HL-60 (cell line): ENCODE results near the gene MAP3K5.

ENCODE experiments used
- DNase-seq, 2 experiments: peaks; one replicate each; pipeline ENCODE4 v3.0.0-alpha.2; 2010 to 2020; ENCODE audit warnings: low read depth in 1 of 2, low spot score in 1 of 2
- H3K27ac ChIP-seq: fragments of 250-450 bp; sonication (Bioruptor Pico); replicated peaks from 2 replicates; pipeline ENCODE4 v1.5.1; 2020; ENCODE audit warnings: mild to moderate bottlenecking, moderate library complexity
- H3K27me3 ChIP-seq: fragments of 250-450 bp; sonication (Bioruptor Pico); 2 replicates; pipeline ENCODE4 v1.5.1; 2021; ENCODE audit warnings: mild to moderate bottlenecking, moderate library complexity; ENCODE audit not compliant: insufficient read depth, poor library complexity, severe bottlenecking
- H3K4me3 ChIP-seq: replicated peaks from 2 replicates; pipeline ENCODE4 v1.5.1; 2011; ENCODE audit warnings: mild to moderate bottlenecking, control low read depth, low read length; ENCODE audit not compliant: insufficient read depth
- GABPA ChIP-seq: IDR thresholded peaks from 2 replicates; pipeline ENCODE4 v1.6.1; 2012; ENCODE audit warnings: low read depth
- POLR2AphosphoS5 ChIP-seq: IDR thresholded peaks from 2 replicates; pipeline ENCODE4 v1.6.1; 2012; ENCODE audit warnings: low read depth
- SPI1 ChIP-seq: IDR thresholded peaks from 2 replicates; pipeline ENCODE4 v1.6.1; 2012; ENCODE audit warnings: low read depth, mild to moderate bottlenecking, borderline replicate concordance
- TF ChIP-seq, protein P1 (sequence below): IDR thresholded peaks from 2 replicates; pipeline ENCODE4 v1.6.1; 2012; ENCODE audit warnings: low read depth; ENCODE audit not compliant: insufficient replicate concordance
- TF ChIP-seq, protein P2 (sequence below): IDR thresholded peaks from one replicate; pipeline ENCODE4 v1.5.1; 2011; ENCODE audit warnings: low read length, control low read depth, inconsistent platforms; ENCODE audit not compliant: insufficient read depth

Gene MAP3K5

DNA sequence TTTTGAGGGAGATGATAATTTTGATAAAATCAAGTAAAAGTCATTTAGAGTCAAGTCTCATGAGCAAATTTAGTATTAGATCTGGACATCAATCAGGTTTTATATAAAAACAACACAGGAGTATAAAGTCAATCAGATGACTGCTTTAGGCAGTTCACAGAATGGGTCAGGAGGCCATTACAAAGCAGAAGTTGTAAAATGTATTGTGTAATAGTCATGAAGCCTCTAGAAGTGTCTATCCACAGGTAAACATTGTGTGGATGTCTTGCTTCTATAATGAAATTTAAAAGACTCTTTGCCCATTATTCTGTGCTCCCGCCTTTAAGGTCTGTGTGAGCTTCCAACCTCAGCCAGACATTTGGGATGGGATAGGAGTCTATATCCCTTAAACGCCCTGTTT is 270.9 kb downstream of the MAP3K5 start:
- Histone ChIP-seq H3K4me3 (no peak overlapping the region), H3K27ac (no peak overlapping the region), H3K27me3 (peaks cover 15% of the 10 kb centered on the region)
- DNase-seq = no peak
- TF ChIP-seq POLR2AphosphoS5 = no peak
- TF ChIP-seq, protein P1, sequence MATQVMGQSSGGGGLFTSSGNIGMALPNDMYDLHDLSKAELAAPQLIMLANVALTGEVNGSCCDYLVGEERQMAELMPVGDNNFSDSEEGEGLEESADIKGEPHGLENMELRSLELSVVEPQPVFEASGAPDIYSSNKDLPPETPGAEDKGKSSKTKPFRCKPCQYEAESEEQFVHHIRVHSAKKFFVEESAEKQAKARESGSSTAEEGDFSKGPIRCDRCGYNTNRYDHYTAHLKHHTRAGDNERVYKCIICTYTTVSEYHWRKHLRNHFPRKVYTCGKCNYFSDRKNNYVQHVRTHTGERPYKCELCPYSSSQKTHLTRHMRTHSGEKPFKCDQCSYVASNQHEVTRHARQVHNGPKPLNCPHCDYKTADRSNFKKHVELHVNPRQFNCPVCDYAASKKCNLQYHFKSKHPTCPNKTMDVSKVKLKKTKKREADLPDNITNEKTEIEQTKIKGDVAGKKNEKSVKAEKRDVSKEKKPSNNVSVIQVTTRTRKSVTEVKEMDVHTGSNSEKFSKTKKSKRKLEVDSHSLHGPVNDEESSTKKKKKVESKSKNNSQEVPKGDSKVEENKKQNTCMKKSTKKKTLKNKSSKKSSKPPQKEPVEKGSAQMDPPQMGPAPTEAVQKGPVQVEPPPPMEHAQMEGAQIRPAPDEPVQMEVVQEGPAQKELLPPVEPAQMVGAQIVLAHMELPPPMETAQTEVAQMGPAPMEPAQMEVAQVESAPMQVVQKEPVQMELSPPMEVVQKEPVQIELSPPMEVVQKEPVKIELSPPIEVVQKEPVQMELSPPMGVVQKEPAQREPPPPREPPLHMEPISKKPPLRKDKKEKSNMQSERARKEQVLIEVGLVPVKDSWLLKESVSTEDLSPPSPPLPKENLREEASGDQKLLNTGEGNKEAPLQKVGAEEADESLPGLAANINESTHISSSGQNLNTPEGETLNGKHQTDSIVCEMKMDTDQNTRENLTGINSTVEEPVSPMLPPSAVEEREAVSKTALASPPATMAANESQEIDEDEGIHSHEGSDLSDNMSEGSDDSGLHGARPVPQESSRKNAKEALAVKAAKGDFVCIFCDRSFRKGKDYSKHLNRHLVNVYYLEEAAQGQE = no peak
- no peak for TF ChIP-seq GABPA
- TF ChIP-seq, protein P2, sequence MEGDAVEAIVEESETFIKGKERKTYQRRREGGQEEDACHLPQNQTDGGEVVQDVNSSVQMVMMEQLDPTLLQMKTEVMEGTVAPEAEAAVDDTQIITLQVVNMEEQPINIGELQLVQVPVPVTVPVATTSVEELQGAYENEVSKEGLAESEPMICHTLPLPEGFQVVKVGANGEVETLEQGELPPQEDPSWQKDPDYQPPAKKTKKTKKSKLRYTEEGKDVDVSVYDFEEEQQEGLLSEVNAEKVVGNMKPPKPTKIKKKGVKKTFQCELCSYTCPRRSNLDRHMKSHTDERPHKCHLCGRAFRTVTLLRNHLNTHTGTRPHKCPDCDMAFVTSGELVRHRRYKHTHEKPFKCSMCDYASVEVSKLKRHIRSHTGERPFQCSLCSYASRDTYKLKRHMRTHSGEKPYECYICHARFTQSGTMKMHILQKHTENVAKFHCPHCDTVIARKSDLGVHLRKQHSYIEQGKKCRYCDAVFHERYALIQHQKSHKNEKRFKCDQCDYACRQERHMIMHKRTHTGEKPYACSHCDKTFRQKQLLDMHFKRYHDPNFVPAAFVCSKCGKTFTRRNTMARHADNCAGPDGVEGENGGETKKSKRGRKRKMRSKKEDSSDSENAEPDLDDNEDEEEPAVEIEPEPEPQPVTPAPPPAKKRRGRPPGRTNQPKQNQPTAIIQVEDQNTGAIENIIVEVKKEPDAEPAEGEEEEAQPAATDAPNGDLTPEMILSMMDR = no peak
- no peak for TF ChIP-seq SPI1

DNA sequence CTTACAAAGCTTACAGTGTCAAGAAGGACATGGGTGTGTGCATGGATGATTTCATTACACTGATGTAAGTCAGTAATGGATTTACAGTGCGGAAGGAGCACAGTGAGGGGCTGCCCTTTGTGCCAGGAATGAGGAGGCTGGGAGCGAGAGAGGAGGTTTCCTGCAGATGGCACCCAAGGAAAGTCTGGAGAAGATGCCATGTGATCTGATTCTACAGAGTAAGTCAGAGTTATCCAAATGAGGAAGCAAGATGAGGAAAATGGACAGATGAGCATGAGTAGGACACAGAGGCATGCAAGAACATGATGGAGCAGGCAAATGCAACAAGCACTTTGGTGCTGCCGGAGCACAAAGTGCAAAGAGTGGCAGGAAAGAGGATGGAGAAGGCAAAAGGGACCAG is 271.8 kb downstream of the MAP3K5 start:
- Histone ChIP-seq H3K27ac (no peak overlapping the region), H3K4me3 (no peak overlapping the region), H3K27me3 (peaks cover 15% of the 10 kb centered on the region)
- DNase-seq = no peak
- TF ChIP-seq, protein P2 = no peak
- no peak for TF ChIP-seq SPI1
- no peak for TF ChIP-seq POLR2AphosphoS5
- TF ChIP-seq GABPA = no peak
- TF ChIP-seq, protein P1 = no peak

DNA sequence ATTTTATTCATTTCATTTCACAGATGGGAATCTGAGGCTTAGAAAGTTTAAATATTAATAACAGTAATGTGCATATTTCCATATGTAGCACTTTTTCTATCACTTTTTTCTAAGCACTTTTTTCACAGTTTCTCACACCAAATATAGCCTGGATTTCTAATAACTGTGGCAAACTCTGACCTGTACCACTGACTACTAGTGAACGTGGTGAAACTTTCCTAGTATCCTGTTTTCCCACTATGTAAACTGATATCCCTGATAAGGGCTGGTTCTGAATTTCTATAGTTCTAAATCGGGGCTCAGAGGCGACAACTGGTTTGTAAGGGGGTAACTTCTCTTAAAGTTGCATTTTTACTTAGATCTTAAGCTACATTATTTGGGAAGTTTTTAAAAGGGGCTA is 274.7 kb downstream of the MAP3K5 start:
- DNase-seq = no peak
- no peak overlapping the region for H3K27ac ChIP-seq
- no peak overlapping the region for H3K4me3 ChIP-seq
- peaks cover 15% of the 10 kb centered on the region for H3K27me3 ChIP-seq
- TF ChIP-seq, protein P2 = no peak
- TF ChIP-seq SPI1 (no peak), GABPA (no peak), POLR2AphosphoS5 (no peak)
- TF ChIP-seq, protein P1 = no peak
